HEK293 (cell line): Measurements from ENCODE around the gene LRRC8D.
"Not testable (repeated sequence)": the region's sequence is repeated elsewhere in the genome, so short reads cannot be mapped to it uniquely, and the experiment has no call there.

Source experiments
- CTCF ChIA-PET: fragments of 350-600 bp; formaldehyde crosslinking; extraction: SDS; loops from one replicate; lab custom pipeline; 2021; ENCODE audit warnings: antibody characterized with exemption; lab: Yijun Ruan, JAX
- POLR2A ChIA-PET: fragments of 300-600 bp; formaldehyde crosslinking; extraction: SDS; loops from one replicate; lab custom pipeline; 2020; ENCODE audit warnings: antibody characterized with exemption, inconsistent platforms; lab: Yijun Ruan, JAX
- H3K27ac ChIP-seq: fragments of 200-500 bp; sonication (Bioruptor generic); 2 replicates; pipeline ENCODE4 v1.5.1; 2014; ENCODE audit warnings: low read depth, low read length, control low read depth, inconsistent platforms; ENCODE audit errors: extremely low read depth
- H3K36me3 ChIP-seq, 2 experiments: fragments of 200-500 bp in 1 of 2; sonication (Bioruptor generic) in 1 of 2; 1 replicate in 1 of 2; 2 replicates in 1 of 2; pipeline ENCODE4 v1.5.1; 2014 to 2017; ENCODE audit warnings: inconsistent platforms in 2 of 2, low read length in 2 of 2; ENCODE audit not compliant: control insufficient read depth in 2 of 2, insufficient read depth in 1 of 2
- H3K4me1 ChIP-seq: fragments of 200-500 bp; sonication (Bioruptor generic); 2 replicates; pipeline ENCODE4 v1.5.1; 2014; ENCODE audit warnings: mild to moderate bottlenecking, low read length, inconsistent platforms; ENCODE audit not compliant: control insufficient read depth, insufficient read depth
- H3K4me3 ChIP-seq: 2 replicates; pipeline ENCODE4 v1.5.1; 2011; ENCODE audit warnings: low read depth, mild to moderate bottlenecking, control low read depth, low read length, moderate library complexity
- H3K9me3 ChIP-seq: fragments of 200-500 bp; sonication (Bioruptor generic); 2 replicates; pipeline ENCODE4 v1.5.1; 2014; ENCODE audit warnings: low read depth, low read length, inconsistent platforms; ENCODE audit not compliant: control insufficient read depth, insufficient read depth
- EGR2 ChIP-seq: fragments of 450-650 bp; formaldehyde crosslinking; IDR thresholded peaks from 2 replicates; pipeline ENCODE4 v1.5.1; 2016; ENCODE audit warnings: low read depth, missing biosample characterization, missing genetic modification characterization
- KLF10 ChIP-seq: fragments of 450-650 bp; IDR thresholded peaks from 2 replicates; pipeline ENCODE4 v1.5.1; 2018; ENCODE audit warnings: missing biosample characterization, mild to moderate bottlenecking, missing genetic modification characterization
- KLF16 ChIP-seq: fragments of 450-650 bp; formaldehyde crosslinking; IDR thresholded peaks from 2 replicates; pipeline ENCODE4 v1.5.1; 2017; ENCODE audit warnings: missing biosample characterization, missing genetic modification characterization
- MZF1 ChIP-seq: fragments of 450-650 bp; formaldehyde crosslinking; IDR thresholded peaks from 2 replicates; pipeline ENCODE4 v1.5.1; 2017; ENCODE audit warnings: missing biosample characterization, missing genetic modification characterization, borderline replicate concordance
- SETDB1 ChIP-seq: IDR thresholded peaks from one replicate; pipeline ENCODE4 v1.6.1; 2017; ENCODE audit warnings: mild to moderate bottlenecking, low read length, moderate library complexity, mixed read lengths; ENCODE audit not compliant: insufficient read length
- SP3 ChIP-seq: fragments of 450-650 bp; formaldehyde crosslinking; IDR thresholded peaks from 2 replicates; pipeline ENCODE4 v1.5.1; 2016; ENCODE audit warnings: missing biosample characterization, missing genetic modification characterization
- ZNF114 ChIP-seq: fragments of 450-650 bp; formaldehyde crosslinking; IDR thresholded peaks from 2 replicates; pipeline ENCODE4 v1.5.0; 2017; ENCODE audit warnings: missing biosample characterization, missing genetic modification characterization
- ZNF133 ChIP-seq: fragments of 450-650 bp; formaldehyde crosslinking; IDR thresholded peaks from 2 replicates; pipeline ENCODE4 v1.5.1; 2016; ENCODE audit warnings: missing biosample characterization, missing genetic modification characterization
- ZNF140 ChIP-seq: fragments of 450-650 bp; formaldehyde crosslinking; IDR thresholded peaks from 2 replicates; pipeline ENCODE4 v1.5.1; 2016; ENCODE audit warnings: missing biosample characterization, missing genetic modification characterization
- ZNF239 ChIP-seq: fragments of 450-650 bp; formaldehyde crosslinking; IDR thresholded peaks from 2 replicates; pipeline ENCODE4 v1.5.1; 2016; ENCODE audit warnings: missing biosample characterization, missing genetic modification characterization
- ZNF473 ChIP-seq: fragments of 450-650 bp; formaldehyde crosslinking; IDR thresholded peaks from 2 replicates; pipeline ENCODE4 v1.5.1; 2017; ENCODE audit warnings: missing biosample characterization, missing genetic modification characterization
- ZNF514 ChIP-seq: fragments of 450-650 bp; formaldehyde crosslinking; IDR thresholded peaks from 2 replicates; pipeline ENCODE4 v1.5.1; 2016; ENCODE audit warnings: missing biosample characterization, missing genetic modification characterization
- ZNF555 ChIP-seq: fragments of 450-650 bp; formaldehyde crosslinking; conservative IDR thresholded peaks from 2 replicates; pipeline ENCODE4 v1.5.1; 2017; ENCODE audit warnings: missing biosample characterization, mild to moderate bottlenecking, missing genetic modification characterization, inconsistent platforms
- ZNF596 ChIP-seq: fragments of 450-650 bp; IDR thresholded peaks from 2 replicates; pipeline ENCODE4 v1.5.0; 2018; ENCODE audit warnings: missing biosample characterization, mild to moderate bottlenecking, missing genetic modification characterization, moderate library complexity
- ZNF624 ChIP-seq: fragments of 450-650 bp; formaldehyde crosslinking; IDR thresholded peaks from 2 replicates; pipeline ENCODE4 v1.5.1; 2017; ENCODE audit warnings: missing biosample characterization, missing genetic modification characterization
- ZNF626 ChIP-seq: fragments of 450-650 bp; sonication (Bioruptor Pico); formaldehyde crosslinking; IDR thresholded peaks from 2 replicates; pipeline ENCODE4 v1.5.1; 2018; ENCODE audit warnings: missing biosample characterization, missing genetic modification characterization, inconsistent platforms
- ZNF792 ChIP-seq: fragments of 450-650 bp; formaldehyde crosslinking; IDR thresholded peaks from 2 replicates; pipeline ENCODE4 v1.5.1; 2016; ENCODE audit warnings: missing biosample characterization, missing genetic modification characterization
- TF ChIP-seq, protein P1 (sequence below): fragments of 450-650 bp; formaldehyde crosslinking; IDR thresholded peaks from 2 replicates; pipeline ENCODE4 v1.5.1; 2017; ENCODE audit warnings: missing biosample characterization, missing genetic modification characterization
- TF ChIP-seq, protein P2 (sequence below): fragments of 450-650 bp; formaldehyde crosslinking; IDR thresholded peaks from 2 replicates; pipeline ENCODE4 v1.5.1; 2016; ENCODE audit warnings: missing biosample characterization, missing genetic modification characterization
- TF ChIP-seq, protein P3 (sequence below): fragments of 450-650 bp; formaldehyde crosslinking; IDR thresholded peaks from 2 replicates; pipeline ENCODE4 v1.5.1; 2016; ENCODE audit warnings: missing biosample characterization, missing genetic modification characterization
- TF ChIP-seq, protein P4 (sequence below): fragments of 450-650 bp; formaldehyde crosslinking; IDR thresholded peaks from 2 replicates; pipeline ENCODE4 v1.5.1; 2016; ENCODE audit warnings: missing biosample characterization, missing genetic modification characterization

The LRRC8D gene

DNA sequence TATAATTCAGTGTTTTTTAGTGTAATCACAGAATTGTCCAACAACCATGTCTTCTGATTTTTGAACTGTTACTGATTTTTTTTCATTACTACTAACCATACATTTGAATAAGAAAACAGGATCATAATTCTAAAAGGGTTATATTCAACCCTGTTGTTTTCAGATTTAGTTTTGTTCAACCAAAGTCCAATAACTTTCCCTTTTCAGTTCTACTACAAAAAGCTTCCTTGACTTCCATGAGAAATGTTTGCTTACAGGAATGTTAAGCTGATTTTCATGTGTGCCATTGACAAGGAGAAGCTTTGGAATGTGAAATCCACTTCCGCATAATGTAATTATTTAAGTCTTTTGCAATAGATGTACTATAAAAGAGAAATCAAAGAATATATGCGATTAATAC lies 102.1 kb downstream of the LRRC8D start:
- Histone ChIP-seq H3K4me1 (no peaks in the 10 kb centered on the region), H3K36me3 (no peaks in the 10 kb centered on the region), H3K27ac (no peak overlapping the region), H3K9me3 (no peaks in the 10 kb centered on the region), H3K4me3 (no peak overlapping the region)
- ChIA-PET CTCF (no interaction called here), POLR2A (no interaction called here)
- no peak for TF ChIP-seq ZNF133
- no peak for TF ChIP-seq ZNF473 (tag by site-specific recombination)
- TF ChIP-seq ZNF626: no peak
- TF ChIP-seq ZNF114 (tag by site-specific recombination): no peak
- TF ChIP-seq, protein P1, sequence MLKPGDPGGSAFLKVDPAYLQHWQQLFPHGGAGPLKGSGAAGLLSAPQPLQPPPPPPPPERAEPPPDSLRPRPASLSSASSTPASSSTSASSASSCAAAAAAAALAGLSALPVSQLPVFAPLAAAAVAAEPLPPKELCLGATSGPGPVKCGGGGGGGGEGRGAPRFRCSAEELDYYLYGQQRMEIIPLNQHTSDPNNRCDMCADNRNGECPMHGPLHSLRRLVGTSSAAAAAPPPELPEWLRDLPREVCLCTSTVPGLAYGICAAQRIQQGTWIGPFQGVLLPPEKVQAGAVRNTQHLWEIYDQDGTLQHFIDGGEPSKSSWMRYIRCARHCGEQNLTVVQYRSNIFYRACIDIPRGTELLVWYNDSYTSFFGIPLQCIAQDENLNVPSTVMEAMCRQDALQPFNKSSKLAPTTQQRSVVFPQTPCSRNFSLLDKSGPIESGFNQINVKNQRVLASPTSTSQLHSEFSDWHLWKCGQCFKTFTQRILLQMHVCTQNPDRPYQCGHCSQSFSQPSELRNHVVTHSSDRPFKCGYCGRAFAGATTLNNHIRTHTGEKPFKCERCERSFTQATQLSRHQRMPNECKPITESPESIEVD (tag by site-specific recombination): no peak
- TF ChIP-seq, protein P2, sequence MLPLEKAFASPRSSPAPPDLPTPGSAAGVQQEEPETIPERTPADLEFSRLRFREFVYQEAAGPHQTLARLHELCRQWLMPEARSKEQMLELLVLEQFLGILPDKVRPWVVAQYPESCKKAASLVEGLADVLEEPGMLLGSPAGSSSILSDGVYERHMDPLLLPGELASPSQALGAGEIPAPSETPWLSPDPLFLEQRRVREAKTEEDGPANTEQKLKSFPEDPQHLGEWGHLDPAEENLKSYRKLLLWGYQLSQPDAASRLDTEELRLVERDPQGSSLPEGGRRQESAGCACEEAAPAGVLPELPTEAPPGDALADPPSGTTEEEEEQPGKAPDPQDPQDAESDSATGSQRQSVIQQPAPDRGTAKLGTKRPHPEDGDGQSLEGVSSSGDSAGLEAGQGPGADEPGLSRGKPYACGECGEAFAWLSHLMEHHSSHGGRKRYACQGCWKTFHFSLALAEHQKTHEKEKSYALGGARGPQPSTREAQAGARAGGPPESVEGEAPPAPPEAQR (tag by site-specific recombination): no peak
- no peak for TF ChIP-seq MZF1 (tag by site-specific recombination)
- no peak for TF ChIP-seq SP3 (tag by site-specific recombination)
- TF ChIP-seq ZNF555 (tag by site-specific recombination): no peak
- no peak for TF ChIP-seq EGR2 (tag by site-specific recombination)
- TF ChIP-seq, protein P3, sequence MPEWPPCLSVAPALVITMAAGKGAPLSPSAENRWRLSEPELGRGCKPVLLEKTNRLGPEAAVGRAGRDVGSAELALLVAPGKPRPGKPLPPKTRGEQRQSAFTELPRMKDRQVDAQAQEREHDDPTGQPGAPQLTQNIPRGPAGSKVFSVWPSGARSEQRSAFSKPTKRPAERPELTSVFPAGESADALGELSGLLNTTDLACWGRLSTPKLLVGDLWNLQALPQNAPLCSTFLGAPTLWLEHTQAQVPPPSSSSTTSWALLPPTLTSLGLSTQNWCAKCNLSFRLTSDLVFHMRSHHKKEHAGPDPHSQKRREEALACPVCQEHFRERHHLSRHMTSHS (tag by site-specific recombination): no peak
- TF ChIP-seq ZNF514 (tag by site-specific recombination): no peak
- no peak for TF ChIP-seq ZNF596 (tag by site-specific recombination)
- no peak for TF ChIP-seq ZNF792 (tag by site-specific recombination)
- no peak for TF ChIP-seq KLF10 (tag by site-specific recombination)
- no peak for TF ChIP-seq ZNF239 (tag by site-specific recombination)
- TF ChIP-seq KLF16 (tag by site-specific recombination): no peak

DNA sequence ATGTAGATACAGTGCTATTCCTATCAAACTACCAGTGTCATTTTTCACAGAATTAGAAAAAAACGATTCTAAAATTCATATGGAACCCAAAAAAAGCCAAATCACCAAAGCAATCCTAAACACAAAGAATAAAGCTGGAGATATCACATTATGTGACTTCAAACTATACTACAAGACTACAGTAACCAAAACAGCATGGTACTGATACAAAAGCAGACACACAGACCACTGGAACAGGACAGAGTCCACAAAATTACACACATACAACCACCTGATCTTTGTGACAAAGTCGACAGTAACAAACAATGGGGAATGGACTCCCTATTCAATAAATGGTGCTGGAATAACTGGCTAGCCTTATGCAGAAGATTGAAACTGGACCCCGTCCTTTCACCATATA lies 102.7 kb downstream of the LRRC8D start:
- Histone ChIP-seq H3K4me3 (no peak overlapping the region), H3K4me1 (no peaks in the 10 kb centered on the region), H3K27ac (no peak overlapping the region), H3K36me3 (no peaks in the 10 kb centered on the region), H3K9me3 (no peaks in the 10 kb centered on the region)
- TF ChIP-seq, protein P4, sequence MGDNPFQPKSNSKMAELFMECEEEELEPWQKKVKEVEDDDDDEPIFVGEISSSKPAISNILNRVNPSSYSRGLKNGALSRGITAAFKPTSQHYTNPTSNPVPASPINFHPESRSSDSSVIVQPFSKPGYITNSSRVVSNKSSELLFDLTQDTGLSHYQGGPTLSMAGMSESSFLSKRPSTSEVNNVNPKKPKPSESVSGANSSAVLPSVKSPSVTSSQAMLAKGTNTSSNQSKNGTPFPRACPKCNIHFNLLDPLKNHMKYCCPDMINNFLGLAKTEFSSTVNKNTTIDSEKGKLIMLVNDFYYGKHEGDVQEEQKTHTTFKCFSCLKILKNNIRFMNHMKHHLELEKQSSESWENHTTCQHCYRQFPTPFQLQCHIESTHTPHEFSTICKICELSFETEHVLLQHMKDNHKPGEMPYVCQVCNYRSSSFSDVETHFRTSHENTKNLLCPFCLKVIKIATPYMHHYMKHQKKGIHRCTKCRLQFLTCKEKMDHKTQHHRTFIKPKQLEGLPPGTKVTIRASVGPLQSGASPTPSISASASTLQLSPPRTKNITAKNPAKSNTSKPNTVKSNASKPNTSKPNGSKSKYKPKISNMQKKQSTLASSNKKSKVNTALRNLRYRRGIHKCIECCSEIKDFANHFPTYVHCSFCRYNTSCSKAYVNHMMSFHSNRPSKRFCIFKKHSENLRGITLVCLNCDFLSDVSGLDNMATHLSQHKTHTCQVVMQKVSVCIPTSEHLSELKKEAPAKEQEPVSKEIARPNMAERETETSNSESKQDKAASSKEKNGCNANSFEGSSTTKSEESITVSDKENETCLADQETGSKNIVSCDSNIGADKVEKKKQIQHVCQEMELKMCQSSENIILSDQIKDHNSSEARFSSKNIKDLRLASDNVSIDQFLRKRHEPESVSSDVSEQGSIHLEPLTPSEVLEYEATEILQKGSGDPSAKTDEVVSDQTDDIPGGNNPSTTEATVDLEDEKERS (tag by site-specific recombination): 0 out of 2 replicates have a peak, but pooled peaks have one; percentile 70
- TF ChIP-seq ZNF624 (tag by site-specific recombination): no peak
- TF ChIP-seq SETDB1: peak; percentile 36
- TF ChIP-seq ZNF140 (tag by site-specific recombination): no peak
- ChIA-PET POLR2A (no interaction called here), CTCF (no interaction called here)

DNA sequence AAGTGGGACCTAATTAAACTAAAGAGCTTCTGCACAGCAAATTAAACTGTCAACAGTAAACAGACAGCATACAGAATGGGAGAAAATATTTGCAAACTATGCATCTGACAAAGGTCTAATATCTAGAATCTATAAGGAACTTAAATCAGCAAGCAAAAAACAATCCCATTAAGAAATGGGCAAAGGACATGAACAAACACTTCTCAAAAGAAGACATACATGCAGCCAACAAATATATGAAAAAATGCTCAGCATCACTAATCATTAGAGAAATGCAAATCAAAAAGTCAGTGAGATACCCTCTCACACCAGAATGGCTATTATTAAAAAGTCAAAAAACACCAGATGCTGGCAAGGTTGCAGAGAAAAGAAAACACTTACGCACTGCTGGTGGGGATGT lies 103.2 kb downstream of the LRRC8D start:
- POLR2A ChIA-PET, H3K4me3 ChIP-seq, H3K9me3 ChIP-seq, H3K36me3 ChIP-seq, H3K4me1 ChIP-seq, H3K27ac ChIP-seq, CTCF ChIA-PET: not testable (repeated sequence)
